Naive B cell (primary cell): Measurements from ENCODE around the gene TDRD5. TPM values are rescaled to one million over a fixed set of nuclear protein-coding genes. Genes with fewer than 3 reads are reported as not detected.

Experiments used
- ATAC-seq, 2 donors: fragments of 150-1000 bp; cut with Tn5 transposase; 2 replicates each; pipeline ENCODE4 v1.10.0; 2021; ENCODE audit warnings: low read depth in 2 of 2, mild to moderate bottlenecking in 2 of 2, moderate library complexity in 2 of 2
- DNase-seq: peaks from one replicate; pipeline ENCODE4 v3.0.0; 2022
- H3K27ac Mint-ChIP-seq, 6 donors: one replicate each; pipeline ENCODE4 v1.8.0; 2020 to 2022; ENCODE audit warnings: mild to moderate bottlenecking in 6 of 6, mixed read lengths in 6 of 6, moderate library complexity in 5 of 6, inconsistent platforms in 2 of 6
- H3K27me3 Mint-ChIP-seq, 3 donors: one replicate each; pipeline ENCODE4 v1.8.0; 2021 to 2022; ENCODE audit warnings: mixed read lengths in 3 of 3, mild to moderate bottlenecking in 1 of 3
- H3K36me3 Mint-ChIP-seq, 2 donors: one replicate each; pipeline ENCODE4 v1.8.0; 2020 to 2022; ENCODE audit warnings: mixed read lengths in 2 of 2, inconsistent platforms in 1 of 2, mild to moderate bottlenecking in 1 of 2
- H3K4me1 Mint-ChIP-seq, 3 donors: one replicate each; pipeline ENCODE4 v1.8.0; 2020 to 2022; ENCODE audit warnings: mixed read lengths in 3 of 3, inconsistent platforms in 1 of 3, mild to moderate bottlenecking in 1 of 3, moderate library complexity in 1 of 3
- H3K4me3 Mint-ChIP-seq, 8 donors: one replicate each; pipeline ENCODE4 v1.8.0; 2020 to 2022; ENCODE audit warnings: mild to moderate bottlenecking in 8 of 8, mixed read lengths in 8 of 8, moderate library complexity in 8 of 8, inconsistent platforms in 2 of 8
- H3K9me3 Mint-ChIP-seq, 7 donors: one replicate each; pipeline ENCODE4 v1.8.0; 2020 to 2022; ENCODE audit warnings: mixed read lengths in 7 of 7, mild to moderate bottlenecking in 5 of 7, inconsistent platforms in 2 of 7, moderate library complexity in 1 of 7
- polyA plus RNA-seq, 6 donors: library from polyadenylated mRNA; unstranded; fragments of 300-500 nt; fragmentation: Illumina TruSeq; gene quantifications; one replicate each; pipeline ENCODE4 v1.2.3, GENCODE V29; 2021; ENCODE audit warnings: low read depth in 6 of 6

The TDRD5 gene
- polyA plus RNA-seq: not detected

DNA sequence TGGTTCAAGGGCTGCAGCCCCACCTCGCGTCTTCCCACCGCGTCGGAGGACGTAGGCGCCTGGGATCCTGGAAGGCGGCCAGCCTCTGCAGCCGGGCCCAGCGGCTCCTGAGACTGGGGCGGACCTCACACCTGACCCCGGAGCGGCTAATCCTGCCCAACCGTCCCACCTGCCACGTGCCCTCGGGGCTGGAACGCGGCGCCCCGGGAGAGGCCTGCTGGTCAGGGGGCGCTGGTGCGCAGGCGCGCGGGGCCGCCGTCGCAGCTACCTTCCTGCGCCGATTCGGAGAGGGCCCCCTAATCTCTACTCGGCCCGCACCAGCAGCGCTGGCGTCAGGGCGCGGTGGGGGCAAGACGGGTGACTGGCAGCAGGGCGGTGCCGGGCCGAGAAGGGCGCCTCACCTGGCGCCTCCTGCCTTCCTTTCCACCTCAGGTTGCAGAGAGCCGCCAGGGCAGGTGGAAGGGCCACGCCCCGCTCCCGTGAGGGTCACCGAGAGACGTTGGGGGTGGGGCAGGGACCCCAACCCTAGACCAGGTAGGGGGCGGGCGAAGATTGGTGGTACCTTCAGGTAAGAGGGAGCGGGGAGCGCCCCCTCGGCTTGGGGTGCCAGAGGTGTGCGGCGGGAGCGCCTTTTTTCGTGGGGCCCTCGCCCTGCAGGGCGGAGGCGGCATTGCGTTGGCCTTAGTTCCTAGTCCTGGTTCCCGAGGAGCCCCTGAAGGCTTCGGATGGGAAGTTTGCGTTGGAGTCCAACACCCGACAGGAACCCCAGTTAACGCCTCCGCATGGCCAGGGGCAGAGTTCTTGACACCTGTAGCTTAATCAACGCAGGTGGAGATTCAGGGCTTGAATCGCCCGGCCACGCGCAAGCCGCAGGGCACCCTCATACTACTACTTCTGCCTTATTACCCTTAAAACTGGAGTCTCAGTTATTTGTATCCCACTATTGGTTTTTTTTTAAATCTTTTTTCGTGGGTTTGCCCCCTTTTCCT, at the start of gene TDRD5:
Gene TDRD5, plus strand, starts transcription at position 241 of the 989 bp plus-strand sequence. CDS start 784 bp downstream, outside the sequence.
- Mint-ChIP-seq H3K4me3 (no peak within 1 kb of the TSS), H3K9me3 (peaks cover 0 to 13% (median 4%) of the 10 kb centered on the region in 7 donors), H3K4me1 (no peaks in the 10 kb centered on the region), H3K36me3 (no peaks in the 10 kb centered on the region), H3K27me3 (peaks cover 43 to 70% (median 49%) of the 10 kb centered on the region in 3 donors), H3K27ac (no peak within 1 kb of the TSS)
- no peak for ATAC-seq
- no peak for DNase-seq

DNA sequence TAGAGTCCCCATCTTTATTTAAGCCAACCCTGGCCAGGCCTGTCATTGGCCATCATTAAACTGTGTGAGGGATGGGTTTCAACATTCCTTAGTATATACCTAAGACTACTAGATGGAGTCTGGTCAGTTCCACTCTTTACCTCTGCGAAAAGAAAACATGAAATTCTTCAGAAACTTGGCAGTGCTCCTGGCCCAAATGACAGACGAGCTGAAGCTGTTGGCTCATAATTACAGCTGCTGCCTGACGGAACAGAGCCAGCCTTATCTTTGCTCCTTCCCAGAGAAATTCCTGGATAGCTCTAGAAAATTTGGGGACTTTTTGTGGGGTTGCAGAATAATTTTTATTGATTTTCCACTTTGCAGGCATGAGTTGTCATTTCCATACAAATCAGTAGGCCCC, 46.3 kb upstream of the TDRD5 start:
- Mint-ChIP-seq H3K36me3 (no peaks in the 10 kb centered on the region), H3K27me3 (peaks cover 0 to 16% (median 4%) of the 10 kb centered on the region in 3 donors), H3K4me3 (no peak overlapping the region), H3K27ac (no peak overlapping the region), H3K9me3 (no peaks in the 10 kb centered on the region), H3K4me1 (no peaks in the 10 kb centered on the region)
- DNase-seq (no peak), ATAC-seq (no peak)

DNA sequence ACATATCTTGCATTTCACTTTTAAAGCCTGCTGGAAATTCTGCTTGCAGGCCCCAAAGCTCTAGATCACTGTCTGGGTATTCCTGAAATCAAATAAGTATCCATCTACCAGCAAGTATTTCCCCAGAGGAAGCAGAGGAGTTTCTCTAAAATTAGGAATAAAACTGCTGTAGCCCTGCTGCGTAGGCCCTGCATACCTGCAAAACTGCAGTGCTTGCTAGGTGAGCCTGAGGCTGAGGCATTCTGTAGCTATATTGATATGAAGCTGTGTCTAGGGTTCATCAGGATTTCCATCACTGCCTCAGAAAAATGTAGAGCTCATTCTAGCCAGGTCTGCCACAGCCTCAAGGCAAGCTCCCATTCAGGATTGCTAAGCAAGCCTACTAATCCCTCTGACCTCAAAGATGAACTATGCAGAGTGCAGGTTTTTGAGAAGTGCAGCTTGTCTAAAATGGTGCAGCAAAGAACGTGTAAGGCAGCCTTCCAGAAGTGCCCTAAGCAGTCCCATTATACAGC, 44.6 kb upstream of the TDRD5 start:
- Mint-ChIP-seq H3K27me3 (peaks cover 0 to 16% (median 4%) of the 10 kb centered on the region in 3 donors), H3K27ac (no peak overlapping the region), H3K9me3 (peaks cover 0 to 3% (median 0%) of the 10 kb centered on the region in 7 donors), H3K4me1 (no peaks in the 10 kb centered on the region), H3K4me3 (no peak overlapping the region), H3K36me3 (no peaks in the 10 kb centered on the region)
- ATAC-seq (no peak), DNase-seq (no peak)

GRCh38 chr1:179548666-179549367, 42.8 kb upstream of the TDRD5 start:
- DNase-seq (no peak), ATAC-seq (no peak)
- Mint-ChIP-seq H3K36me3 (no peaks in the 10 kb centered on the region), H3K27me3 (peaks cover 0 to 7% (median 4%) of the 10 kb centered on the region in 3 donors), H3K4me3 (no peak overlapping the region), H3K4me1 (no peaks in the 10 kb centered on the region), H3K27ac (no peak overlapping the region), H3K9me3 (peaks cover 0 to 3% (median 0%) of the 10 kb centered on the region in 7 donors)

- Mint-ChIP-seq H3K4me1 (no peaks in the 10 kb centered on the region), H3K27me3 (peaks cover 0 to 7% (median 4%) of the 10 kb centered on the region in 3 donors), H3K27ac (peak overlapping the region in 1 of 6 donors; percentile 15), H3K9me3 (peaks cover 0 to 3% (median 0%) of the 10 kb centered on the region in 7 donors), H3K36me3 (no peaks in the 10 kb centered on the region), H3K4me3 (no peak overlapping the region)
- DNase-seq: no peak
- no peak for ATAC-seq
These were observed 42.3 kb upstream of the TDRD5 start for GRCh38 chr1:179549368-179549700.

DNA sequence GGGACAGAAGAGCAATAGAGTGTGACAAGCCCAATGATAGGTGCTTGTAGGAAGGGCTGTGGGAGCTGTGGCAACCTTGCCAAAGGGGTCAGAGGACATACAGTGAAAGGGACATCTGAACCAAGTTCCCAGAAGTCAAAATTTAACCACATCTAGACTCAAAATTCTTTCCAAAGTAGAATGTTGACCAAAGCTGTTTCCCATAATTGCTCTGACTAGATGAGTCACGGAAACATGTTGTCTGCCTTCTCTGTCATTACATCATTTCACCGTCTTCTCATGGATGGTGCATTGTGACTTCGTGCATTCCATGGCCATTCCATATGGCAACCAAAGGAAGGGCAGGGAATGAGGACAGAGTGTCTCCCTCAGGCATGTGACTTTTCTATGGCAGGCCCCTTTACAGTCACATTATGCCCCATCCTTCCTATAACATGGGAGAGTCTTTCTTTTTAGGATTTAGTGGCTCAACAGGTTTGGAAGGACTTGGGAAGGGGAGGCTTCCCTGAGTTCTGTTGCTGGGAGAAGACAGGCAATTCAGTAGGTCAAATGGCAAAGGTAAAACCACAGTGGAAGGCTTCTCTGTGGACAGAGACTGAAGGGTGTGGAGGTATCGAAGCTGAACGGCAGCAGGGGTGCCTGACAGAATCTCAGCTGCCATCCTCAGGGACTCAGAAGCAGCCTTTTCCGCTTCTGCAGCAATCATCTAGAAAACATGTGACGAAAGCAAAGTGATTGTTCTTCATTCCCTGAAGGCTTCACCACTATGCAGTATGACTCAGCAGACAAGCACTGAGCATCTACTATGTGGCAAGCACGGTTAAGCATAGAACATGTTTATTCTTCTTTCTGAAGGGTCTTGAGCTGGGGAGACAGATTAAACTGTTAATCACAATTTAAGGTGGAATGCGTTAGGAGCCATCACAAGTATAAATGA, 40.6 kb upstream of the TDRD5 start:
- peaks cover 0 to 3% (median 0%) of the 10 kb centered on the region in 7 donors for H3K9me3 Mint-ChIP-seq
- no peak for DNase-seq
- ATAC-seq: no peak
- H3K4me1 Mint-ChIP-seq: no peaks in the 10 kb centered on the region
- H3K27me3 Mint-ChIP-seq: peaks cover 0 to 8% (median 4%) of the 10 kb centered on the region in 3 donors
- no peak overlapping the region for H3K4me3 Mint-ChIP-seq
- H3K27ac Mint-ChIP-seq: no peak overlapping the region
- H3K36me3 Mint-ChIP-seq: no peaks in the 10 kb centered on the region

DNA sequence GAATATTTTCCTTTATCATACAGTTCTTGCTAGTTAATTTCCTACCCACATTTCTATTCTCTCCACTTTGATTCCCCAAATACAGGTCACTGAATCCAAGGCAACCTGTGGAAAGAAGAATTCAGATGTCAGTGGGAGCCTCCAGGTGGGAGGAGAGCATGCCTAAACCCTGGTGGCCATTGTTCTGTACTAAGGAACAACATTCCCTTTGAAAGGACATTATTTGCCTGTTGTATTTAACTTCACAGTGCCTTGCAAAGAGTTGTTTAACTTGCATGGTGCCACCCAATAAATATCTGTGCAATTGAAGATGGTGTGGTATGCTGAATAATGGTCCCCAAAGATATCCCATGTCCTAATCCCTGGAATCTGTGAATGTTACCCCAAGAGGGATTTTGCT, 37.2 kb upstream of the TDRD5 start:
- no peak overlapping the region for H3K27ac Mint-ChIP-seq
- no peak for DNase-seq
- H3K4me1 Mint-ChIP-seq: no peaks in the 10 kb centered on the region
- ATAC-seq: no peak
- H3K9me3 Mint-ChIP-seq: peaks cover 0 to 3% (median 0%) of the 10 kb centered on the region in 7 donors
- H3K27me3 Mint-ChIP-seq: peaks cover 0 to 9% (median 4%) of the 10 kb centered on the region in 3 donors
- no peaks in the 10 kb centered on the region for H3K36me3 Mint-ChIP-seq
- H3K4me3 Mint-ChIP-seq: no peak overlapping the region

GRCh38 chr1:179558078-179558477, 33.6 kb upstream of the TDRD5 start:
- Mint-ChIP-seq H3K9me3 (peaks cover 0 to 2% (median 0%) of the 10 kb centered on the region in 7 donors), H3K36me3 (no peaks in the 10 kb centered on the region), H3K27me3 (peaks cover 0 to 16% (median 12%) of the 10 kb centered on the region in 3 donors), H3K4me1 (no peaks in the 10 kb centered on the region), H3K4me3 (no peak overlapping the region), H3K27ac (no peak overlapping the region)
- DNase-seq (no peak), ATAC-seq (no peak)

- H3K4me3 Mint-ChIP-seq: peak within 1 kb of the TSS in 4 of 8 donors; percentile 12 to 74 (median 33)
- H3K4me1 Mint-ChIP-seq: peaks cover 4 to 12% (median 6%) of the 10 kb centered on the region in 3 donors
- H3K27ac Mint-ChIP-seq: peak within 1 kb of the TSS in 1 of 6 donors; percentile 24
- peaks cover 51 to 73% (median 55%) of the 10 kb centered on the region in 3 donors for H3K27me3 Mint-ChIP-seq
- ATAC-seq: no peak
- peaks cover 0 to 2% (median 0%) of the 10 kb centered on the region in 7 donors for H3K9me3 Mint-ChIP-seq
- peaks cover 0 to 5% of the 10 kb centered on the region in 2 donors for H3K36me3 Mint-ChIP-seq
- DNase-seq: no peak
These were observed 15.9 kb upstream of the TDRD5 start, which contains the start of gene NPHS2 for GRCh38 chr1:179575497-179576314. Gene NPHS2, minus strand, starts transcription at chr1:179575948. Its CDS starts 84 bp downstream, at chr1:179575864.

GRCh38 chr1:179576509-179576908, 15.1 kb upstream of the TDRD5 start:
- Mint-ChIP-seq H3K4me3 (peak overlapping the region in 4 of 8 donors; percentile 0 to 74 (median 33)), H3K9me3 (peaks cover 0 to 2% (median 0%) of the 10 kb centered on the region in 7 donors), H3K27me3 (peaks cover 50 to 76% (median 55%) of the 10 kb centered on the region in 3 donors), H3K4me1 (peaks cover 4 to 12% (median 6%) of the 10 kb centered on the region in 3 donors), H3K36me3 (peaks cover 0 to 5% of the 10 kb centered on the region in 2 donors), H3K27ac (peak overlapping the region in 1 of 6 donors; percentile 24)
- DNase-seq (no peak), ATAC-seq (no peak)

- Mint-ChIP-seq H3K27me3 (peaks cover 62 to 82% (median 62%) of the 10 kb centered on the region in 3 donors), H3K9me3 (peaks cover 0 to 22% (median 4%) of the 10 kb centered on the region in 7 donors), H3K4me3 (no peak overlapping the region)
These were observed 7.8 kb upstream of the TDRD5 start for GRCh38 chr1:179583771-179584320.

More at GRCh38 chr1:179583771-179584320, 7.8 kb upstream of the TDRD5 start:
- Mint-ChIP-seq H3K36me3 (peaks cover 5 to 10% of the 10 kb centered on the region in 2 donors), H3K4me1 (no peaks in the 10 kb centered on the region), H3K27ac (no peak overlapping the region)
- no peak for DNase-seq
- ATAC-seq: no peak
